ENCODE data around the gene C1GALT1. TPM values are rescaled to one million over a fixed set of nuclear protein-coding genes. Genes with fewer than 3 reads are reported as not detected.
A peak's percentile ranks its signal among the peaks of the same experiment; 100 is the strongest.
"Not testable (repeated sequence)": the region's sequence is repeated elsewhere in the genome, so short reads cannot be mapped to it uniquely, and the experiment has no call there.

Gene C1GALT1
- total RNA-seq, 1 donor from 2014 or later: 80.1 TPM

GRCh38 chr7:7237201-7237977, 55.0 kb downstream of the C1GALT1 start:
- DNase-seq (ENCODE audit: low read depth): no peak

GRCh38 chr7:7237978-7238267, 55.6 kb downstream of the C1GALT1 start:
- DNase-seq (ENCODE audit: low read depth): no peak

- DNase-seq (ENCODE audit: low read depth): no peak
Measured at GRCh38 chr7:7239346-7239745, 57.0 kb downstream of the C1GALT1 start.

GRCh38 chr7:7242899-7243298, 60.6 kb downstream of the C1GALT1 start:
- DNase-seq (ENCODE audit: low read depth): no peak

- DNase-seq (ENCODE audit: low read depth): not testable (repeated sequence)
Measured at GRCh38 chr7:7245233-7245632, 62.9 kb downstream of the C1GALT1 start.

- no peak for DNase-seq (ENCODE audit: low read depth)
Measured at GRCh38 chr7:7246223-7246622, 63.9 kb downstream of the C1GALT1 start.

GRCh38 chr7:7247658-7248057, 65.3 kb downstream of the C1GALT1 start:
- DNase-seq (ENCODE audit: low read depth): no peak

- peak; percentile 21 for DNase-seq (ENCODE audit: low read depth)
Measured at GRCh38 chr7:7249814-7250213, 67.5 kb downstream of the C1GALT1 start.

- no peak for DNase-seq (ENCODE audit: low read depth)
Measured at GRCh38 chr7:7251742-7252141, 69.4 kb downstream of the C1GALT1 start.

GRCh38 chr7:7254319-7254718, 72.0 kb downstream of the C1GALT1 start:
- no peak for DNase-seq (ENCODE audit: low read depth)

- DNase-seq (ENCODE audit: low read depth): peak; percentile 88
Measured at GRCh38 chr7:7254908-7255307, 72.6 kb downstream of the C1GALT1 start.

- DNase-seq (ENCODE audit: low read depth): no peak
Measured at GRCh38 chr7:7256731-7257274, 74.5 kb downstream of the C1GALT1 start.

GRCh38 chr7:7257899-7258692, 75.8 kb downstream of the C1GALT1 start:
- peak; percentile 94 for DNase-seq (ENCODE audit: low read depth)

- DNase-seq (ENCODE audit: low read depth): no peak
Measured at GRCh38 chr7:7261863-7262262, 79.5 kb downstream of the C1GALT1 start.

GRCh38 chr7:7263297-7264230, 81.2 kb downstream of the C1GALT1 start:
- DNase-seq (ENCODE audit: low read depth): no peak

- no peak for DNase-seq (ENCODE audit: low read depth)
Measured at GRCh38 chr7:7264306-7265040, 82.1 kb downstream of the C1GALT1 start.

GRCh38 chr7:7265081-7266075, 83.0 kb downstream of the C1GALT1 start:
- peak; percentile 36 for DNase-seq (ENCODE audit: low read depth)

GRCh38 chr7:7266257-7266881, 84.0 kb downstream of the C1GALT1 start:
- DNase-seq (ENCODE audit: low read depth): no peak

GRCh38 chr7:7271094-7271874, 88.9 kb downstream of the C1GALT1 start:
- peak; percentile 75 for DNase-seq (ENCODE audit: low read depth)

All from renal cortical epithelial cell (primary cell).